Measurements from ENCODE around the gene TBR1. TPM values are rescaled to one million over a fixed set of nuclear protein-coding genes. Genes with fewer than 3 reads are reported as not detected.

Gene TBR1
- total and polyA plus RNA-seq, 2 experiments from 2014 or later = not detected

DNA sequence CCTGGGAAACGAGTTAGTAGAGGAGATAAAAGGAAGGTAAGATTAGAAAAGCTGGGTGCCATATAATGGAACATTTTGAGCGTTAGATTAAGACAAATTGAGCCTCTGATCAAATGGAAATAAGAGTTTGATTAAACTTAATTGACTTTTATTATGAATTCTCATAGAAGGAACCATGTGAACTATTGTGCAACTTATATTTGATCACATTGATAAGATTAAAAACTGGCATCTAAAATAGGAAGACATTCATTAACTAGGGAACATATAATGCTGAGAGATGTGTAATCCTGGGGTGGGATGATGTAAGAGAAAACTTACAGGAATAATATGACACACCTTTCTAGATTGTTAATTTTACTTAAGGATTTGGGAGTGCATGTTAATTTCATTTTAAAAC, 22.5 kb downstream of the TBR1 start:
- no peaks in the 10 kb centered on the region for H3K9me2 ChIP-seq (ENCODE audit: insufficient read depth)
- Mint-ChIP-seq H3K4me1 (no peaks in the 10 kb centered on the region), H3K36me3 (ENCODE audit: low read depth) (no peaks in the 10 kb centered on the region), H3K27ac (no peak overlapping the region), H3K9me3 (no peaks in the 10 kb centered on the region), H3K27me3 (ENCODE audit: insufficient read depth, low read depth, poor library complexity) (no peaks in the 10 kb centered on the region), H3K4me3 (no peak overlapping the region)
- H3K4me3 ChIP-seq = no peak overlapping the region
- H3K27ac ChIP-seq (ENCODE audit: low read depth) = no peak overlapping the region
- H3K4me2 ChIP-seq = no peak overlapping the region
- H3K36me3 ChIP-seq (ENCODE audit: insufficient read depth) = no peaks in the 10 kb centered on the region
- TF ChIP-seq, protein P1, sequence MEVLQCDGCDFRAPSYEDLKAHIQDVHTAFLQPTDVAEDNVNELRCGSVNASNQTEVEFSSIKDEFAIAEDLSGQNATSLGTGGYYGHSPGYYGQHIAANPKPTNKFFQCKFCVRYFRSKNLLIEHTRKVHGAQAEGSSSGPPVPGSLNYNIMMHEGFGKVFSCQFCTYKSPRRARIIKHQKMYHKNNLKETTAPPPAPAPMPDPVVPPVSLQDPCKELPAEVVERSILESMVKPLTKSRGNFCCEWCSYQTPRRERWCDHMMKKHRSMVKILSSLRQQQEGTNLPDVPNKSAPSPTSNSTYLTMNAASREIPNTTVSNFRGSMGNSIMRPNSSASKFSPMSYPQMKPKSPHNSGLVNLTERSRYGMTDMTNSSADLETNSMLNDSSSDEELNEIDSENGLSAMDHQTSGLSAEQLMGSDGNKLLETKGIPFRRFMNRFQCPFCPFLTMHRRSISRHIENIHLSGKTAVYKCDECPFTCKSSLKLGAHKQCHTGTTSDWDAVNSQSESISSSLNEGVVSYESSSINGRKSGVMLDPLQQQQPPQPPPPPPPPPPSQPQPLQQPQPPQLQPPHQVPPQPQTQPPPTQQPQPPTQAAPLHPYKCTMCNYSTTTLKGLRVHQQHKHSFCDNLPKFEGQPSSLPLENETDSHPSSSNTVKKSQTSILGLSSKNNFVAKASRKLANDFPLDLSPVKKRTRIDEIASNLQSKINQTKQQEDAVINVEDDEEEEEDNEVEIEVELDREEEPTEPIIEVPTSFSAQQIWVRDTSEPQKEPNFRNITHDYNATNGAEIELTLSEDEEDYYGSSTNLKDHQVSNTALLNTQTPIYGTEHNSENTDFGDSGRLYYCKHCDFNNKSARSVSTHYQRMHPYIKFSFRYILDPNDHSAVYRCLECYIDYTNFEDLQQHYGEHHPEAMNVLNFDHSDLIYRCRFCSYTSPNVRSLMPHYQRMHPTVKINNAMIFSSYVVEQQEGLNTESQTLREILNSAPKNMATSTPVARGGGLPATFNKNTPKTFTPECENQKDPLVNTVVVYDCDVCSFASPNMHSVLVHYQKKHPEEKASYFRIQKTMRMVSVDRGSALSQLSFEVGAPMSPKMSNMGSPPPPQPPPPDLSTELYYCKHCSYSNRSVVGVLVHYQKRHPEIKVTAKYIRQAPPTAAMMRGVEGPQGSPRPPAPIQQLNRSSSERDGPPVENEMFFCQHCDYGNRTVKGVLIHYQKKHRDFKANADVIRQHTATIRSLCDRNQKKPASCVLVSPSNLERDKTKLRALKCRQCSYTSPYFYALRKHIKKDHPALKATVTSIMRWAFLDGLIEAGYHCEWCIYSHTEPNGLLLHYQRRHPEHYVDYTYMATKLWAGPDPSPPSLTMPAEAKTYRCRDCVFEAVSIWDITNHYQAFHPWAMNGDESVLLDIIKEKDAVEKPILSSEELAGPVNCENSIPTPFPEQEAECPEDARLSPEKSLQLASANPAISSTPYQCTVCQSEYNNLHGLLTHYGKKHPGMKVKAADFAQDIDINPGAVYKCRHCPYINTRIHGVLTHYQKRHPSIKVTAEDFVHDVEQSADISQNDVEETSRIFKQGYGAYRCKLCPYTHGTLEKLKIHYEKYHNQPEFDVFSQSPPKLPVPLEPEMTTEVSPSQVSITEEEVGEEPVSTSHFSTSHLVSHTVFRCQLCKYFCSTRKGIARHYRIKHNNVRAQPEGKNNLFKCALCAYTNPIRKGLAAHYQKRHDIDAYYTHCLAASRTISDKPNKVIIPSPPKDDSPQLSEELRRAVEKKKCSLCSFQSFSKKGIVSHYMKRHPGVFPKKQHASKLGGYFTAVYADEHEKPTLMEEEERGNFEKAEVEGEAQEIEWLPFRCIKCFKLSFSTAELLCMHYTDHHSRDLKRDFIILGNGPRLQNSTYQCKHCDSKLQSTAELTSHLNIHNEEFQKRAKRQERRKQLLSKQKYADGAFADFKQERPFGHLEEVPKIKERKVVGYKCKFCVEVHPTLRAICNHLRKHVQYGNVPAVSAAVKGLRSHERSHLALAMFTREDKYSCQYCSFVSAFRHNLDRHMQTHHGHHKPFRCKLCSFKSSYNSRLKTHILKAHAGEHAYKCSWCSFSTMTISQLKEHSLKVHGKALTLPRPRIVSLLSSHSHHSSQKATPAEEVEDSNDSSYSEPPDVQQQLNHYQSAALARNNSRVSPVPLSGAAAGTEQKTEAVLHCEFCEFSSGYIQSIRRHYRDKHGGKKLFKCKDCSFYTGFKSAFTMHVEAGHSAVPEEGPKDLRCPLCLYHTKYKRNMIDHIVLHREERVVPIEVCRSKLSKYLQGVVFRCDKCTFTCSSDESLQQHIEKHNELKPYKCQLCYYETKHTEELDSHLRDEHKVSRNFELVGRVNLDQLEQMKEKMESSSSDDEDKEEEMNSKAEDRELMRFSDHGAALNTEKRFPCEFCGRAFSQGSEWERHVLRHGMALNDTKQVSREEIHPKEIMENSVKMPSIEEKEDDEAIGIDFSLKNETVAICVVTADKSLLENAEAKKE (CRISPR knock-in tag; IDR thresholded peaks at IDR 0.05) = no peak
- no peak for TF ChIP-seq CTCF (conservative IDR thresholded peaks at IDR 0.05; ENCODE audit: low read depth in 2 of 2)
- TF ChIP-seq, protein P2, sequence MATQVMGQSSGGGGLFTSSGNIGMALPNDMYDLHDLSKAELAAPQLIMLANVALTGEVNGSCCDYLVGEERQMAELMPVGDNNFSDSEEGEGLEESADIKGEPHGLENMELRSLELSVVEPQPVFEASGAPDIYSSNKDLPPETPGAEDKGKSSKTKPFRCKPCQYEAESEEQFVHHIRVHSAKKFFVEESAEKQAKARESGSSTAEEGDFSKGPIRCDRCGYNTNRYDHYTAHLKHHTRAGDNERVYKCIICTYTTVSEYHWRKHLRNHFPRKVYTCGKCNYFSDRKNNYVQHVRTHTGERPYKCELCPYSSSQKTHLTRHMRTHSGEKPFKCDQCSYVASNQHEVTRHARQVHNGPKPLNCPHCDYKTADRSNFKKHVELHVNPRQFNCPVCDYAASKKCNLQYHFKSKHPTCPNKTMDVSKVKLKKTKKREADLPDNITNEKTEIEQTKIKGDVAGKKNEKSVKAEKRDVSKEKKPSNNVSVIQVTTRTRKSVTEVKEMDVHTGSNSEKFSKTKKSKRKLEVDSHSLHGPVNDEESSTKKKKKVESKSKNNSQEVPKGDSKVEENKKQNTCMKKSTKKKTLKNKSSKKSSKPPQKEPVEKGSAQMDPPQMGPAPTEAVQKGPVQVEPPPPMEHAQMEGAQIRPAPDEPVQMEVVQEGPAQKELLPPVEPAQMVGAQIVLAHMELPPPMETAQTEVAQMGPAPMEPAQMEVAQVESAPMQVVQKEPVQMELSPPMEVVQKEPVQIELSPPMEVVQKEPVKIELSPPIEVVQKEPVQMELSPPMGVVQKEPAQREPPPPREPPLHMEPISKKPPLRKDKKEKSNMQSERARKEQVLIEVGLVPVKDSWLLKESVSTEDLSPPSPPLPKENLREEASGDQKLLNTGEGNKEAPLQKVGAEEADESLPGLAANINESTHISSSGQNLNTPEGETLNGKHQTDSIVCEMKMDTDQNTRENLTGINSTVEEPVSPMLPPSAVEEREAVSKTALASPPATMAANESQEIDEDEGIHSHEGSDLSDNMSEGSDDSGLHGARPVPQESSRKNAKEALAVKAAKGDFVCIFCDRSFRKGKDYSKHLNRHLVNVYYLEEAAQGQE (IDR thresholded peaks at IDR 0.05; ENCODE audit: unreplicated experiment) = no peak
- no peak for TF ChIP-seq POLR2AphosphoS5 (IDR thresholded peaks at IDR 0.05; ENCODE audit: low read depth)
- no peak for TF ChIP-seq JUNB (IDR thresholded peaks at IDR 0.05; ENCODE audit: unreplicated experiment)
- no peak for TF ChIP-seq NANOG (IDR thresholded peaks at IDR 0.05; ENCODE audit: borderline replicate concordance)
- no peak overlapping the region for H2AFZ ChIP-seq
- no peaks in the 10 kb centered on the region for H4K20me1 ChIP-seq (replicated peaks; ENCODE audit: insufficient read depth)
- DNase-seq (ENCODE audit: low spot score) (no peak), ATAC-seq (no peak)
- H3K4me1 ChIP-seq (ENCODE audit: insufficient read depth) = no peaks in the 10 kb centered on the region
- no peaks in the 10 kb centered on the region for H3K27me3 ChIP-seq (ENCODE audit: insufficient read depth)
- H3K79me2 ChIP-seq (replicated peaks; ENCODE audit: insufficient read depth) = no peaks in the 10 kb centered on the region
- no peaks in the 10 kb centered on the region for H3F3A ChIP-seq (replicated peaks; ENCODE audit: low read depth)

Data from GM23338 (cell line).